ENCODE data around the gene ARHGEF16.

ARHGEF16 gene

DNA sequence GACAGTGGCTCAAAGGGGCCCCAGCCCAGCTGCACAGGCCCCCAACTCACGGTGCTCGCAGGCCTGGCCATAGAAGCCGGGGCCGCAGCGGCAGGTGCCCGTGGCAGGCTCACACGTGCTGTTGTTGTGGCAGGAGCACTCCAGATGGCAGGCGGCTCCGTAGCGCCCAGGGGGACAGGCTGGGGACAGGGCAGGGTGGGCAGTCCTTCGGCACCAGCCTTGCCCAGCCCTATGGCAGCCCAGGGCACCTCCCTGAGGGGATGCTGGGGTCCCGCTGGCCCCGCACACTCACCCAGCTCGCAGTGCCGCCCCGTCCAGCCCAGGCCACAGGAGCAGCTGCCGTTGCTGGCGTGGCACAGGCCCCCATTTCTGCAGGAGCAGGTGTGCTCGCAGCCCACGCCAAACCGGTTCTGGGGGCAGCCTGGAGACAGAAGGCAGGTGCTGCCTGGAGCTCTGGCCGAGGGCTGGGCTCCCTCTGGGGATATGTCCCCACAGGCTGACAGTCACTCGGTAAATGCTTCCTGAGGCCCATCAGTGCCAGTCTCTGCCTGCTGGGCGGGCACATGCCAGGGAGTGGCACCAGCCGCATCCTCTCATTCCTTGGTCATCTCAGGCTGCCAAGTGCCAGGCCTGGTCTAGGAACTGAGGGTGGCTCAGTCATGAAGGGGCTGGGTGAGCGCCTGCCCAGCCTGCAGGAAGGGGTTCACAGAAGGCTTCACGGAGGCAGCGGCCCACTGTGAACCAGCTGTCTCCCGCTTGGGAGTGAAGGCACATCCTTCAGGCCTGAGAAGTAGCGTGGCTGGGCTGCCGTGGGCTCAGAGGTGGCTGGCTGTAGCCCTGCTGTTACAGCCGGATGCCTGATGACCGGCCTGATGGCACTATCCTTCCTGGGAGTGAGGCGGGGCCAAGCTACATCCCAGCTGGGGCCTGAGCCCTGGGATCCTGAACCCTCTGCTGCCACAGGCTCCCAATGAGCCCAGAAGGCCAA lies 40.1 kb downstream of the ARHGEF16 start:
- H3K27me3 ChIP-seq (ENCODE audit: control insufficient read depth in 2 of 2, insufficient read depth in 2 of 2, low read length in 2 of 2): no peaks in the 10 kb centered on the region
- H3K4me1 ChIP-seq (ENCODE audit: control insufficient read depth in 2 of 2, insufficient read depth in 2 of 2, low read length in 2 of 2): no peaks in the 10 kb centered on the region
- H3K4me3 ChIP-seq (ENCODE audit: low read length in 2 of 2): no peak overlapping the region
- no peak overlapping the region for H3K9ac ChIP-seq (ENCODE audit: low read depth in 1 of 2, low read length in 2 of 2)
- H3K36me3 ChIP-seq (ENCODE audit: control insufficient read depth in 2 of 2, insufficient read depth in 2 of 2, low read length in 2 of 2): no peaks in the 10 kb centered on the region
- no peak overlapping the region for H3K27ac ChIP-seq (ENCODE audit: low read depth in 2 of 2, low read length in 2 of 2)
- H3K9me3 ChIP-seq (ENCODE audit: control insufficient read depth in 2 of 2, low read length in 2 of 2): no peaks in the 10 kb centered on the region

DNA sequence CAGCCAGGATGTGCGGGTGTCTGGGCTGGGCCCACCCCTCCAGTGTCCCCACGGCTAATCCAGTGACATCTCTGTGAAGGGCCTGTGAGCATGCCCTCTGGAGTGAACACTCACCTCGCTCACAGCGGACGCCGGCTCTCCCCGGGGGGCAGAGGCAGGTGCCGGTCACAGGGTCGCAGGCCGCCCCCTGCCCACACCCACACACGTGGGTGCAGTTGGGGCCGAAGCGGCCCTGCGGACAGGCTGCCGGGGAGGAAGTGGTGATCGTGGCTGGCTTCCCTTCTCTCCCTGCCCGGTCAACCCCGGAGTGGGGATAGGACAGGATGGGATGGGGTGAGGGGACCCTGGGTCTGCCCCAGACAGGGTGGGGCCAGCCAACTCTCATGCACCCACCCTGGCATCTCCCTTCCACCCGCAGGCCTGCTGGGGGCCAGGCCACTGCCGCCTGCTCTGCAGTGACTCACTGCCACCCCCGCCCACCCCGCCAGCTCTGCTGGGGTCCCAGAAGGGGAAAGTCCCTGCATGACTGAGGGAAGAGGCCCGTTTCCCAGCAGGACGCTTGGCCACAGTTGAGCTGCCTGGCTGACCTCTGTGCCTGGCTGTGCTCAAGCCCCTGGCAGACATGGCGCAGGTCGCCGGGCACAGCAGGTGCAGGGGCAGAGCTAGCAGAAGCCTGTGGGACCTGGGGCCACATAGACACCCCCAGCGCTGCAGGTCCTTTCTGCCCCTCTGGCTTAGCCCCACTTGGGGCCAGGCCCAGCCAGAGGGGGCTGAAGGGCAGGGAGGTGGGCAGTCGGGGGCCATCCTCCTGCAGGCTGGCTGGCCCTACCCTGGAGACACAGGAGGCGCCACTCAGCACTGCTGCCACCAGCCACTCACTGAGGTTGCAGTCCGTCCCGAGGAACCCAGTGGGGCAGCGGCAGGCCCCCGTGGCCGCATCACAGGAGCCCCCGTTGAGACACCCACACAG lies 41.6 kb downstream of the ARHGEF16 start:
- H3K27me3 ChIP-seq (ENCODE audit: control insufficient read depth in 2 of 2, insufficient read depth in 2 of 2, low read length in 2 of 2): no peaks in the 10 kb centered on the region
- H3K9ac ChIP-seq (ENCODE audit: low read depth in 1 of 2, low read length in 2 of 2): no peak overlapping the region
- H3K4me1 ChIP-seq (ENCODE audit: control insufficient read depth in 2 of 2, insufficient read depth in 2 of 2, low read length in 2 of 2): no peaks in the 10 kb centered on the region
- no peak overlapping the region for H3K4me3 ChIP-seq (ENCODE audit: low read length in 2 of 2)
- no peak overlapping the region for H3K27ac ChIP-seq (ENCODE audit: low read depth in 2 of 2, low read length in 2 of 2)
- H3K9me3 ChIP-seq (ENCODE audit: control insufficient read depth in 2 of 2, low read length in 2 of 2): no peaks in the 10 kb centered on the region
- H3K36me3 ChIP-seq (ENCODE audit: control insufficient read depth in 2 of 2, insufficient read depth in 2 of 2, low read length in 2 of 2): no peaks in the 10 kb centered on the region

- H3K27ac ChIP-seq (ENCODE audit: low read depth in 2 of 2, low read length in 2 of 2): no peak overlapping the region
- H3K4me3 ChIP-seq (ENCODE audit: low read length in 2 of 2): no peak overlapping the region
- no peaks in the 10 kb centered on the region for H3K4me1 ChIP-seq (ENCODE audit: control insufficient read depth in 2 of 2, insufficient read depth in 2 of 2, low read length in 2 of 2)
- H3K9ac ChIP-seq (ENCODE audit: low read depth in 1 of 2, low read length in 2 of 2): no peak overlapping the region
- no peaks in the 10 kb centered on the region for H3K9me3 ChIP-seq (ENCODE audit: control insufficient read depth in 2 of 2, low read length in 2 of 2)
- no peaks in the 10 kb centered on the region for H3K36me3 ChIP-seq (ENCODE audit: control insufficient read depth in 2 of 2, insufficient read depth in 2 of 2, low read length in 2 of 2)
- H3K27me3 ChIP-seq (ENCODE audit: control insufficient read depth in 2 of 2, insufficient read depth in 2 of 2, low read length in 2 of 2): no peaks in the 10 kb centered on the region
Observed at GRCh38 chr1:3496916-3497315, 42.5 kb downstream of the ARHGEF16 start.

DNA sequence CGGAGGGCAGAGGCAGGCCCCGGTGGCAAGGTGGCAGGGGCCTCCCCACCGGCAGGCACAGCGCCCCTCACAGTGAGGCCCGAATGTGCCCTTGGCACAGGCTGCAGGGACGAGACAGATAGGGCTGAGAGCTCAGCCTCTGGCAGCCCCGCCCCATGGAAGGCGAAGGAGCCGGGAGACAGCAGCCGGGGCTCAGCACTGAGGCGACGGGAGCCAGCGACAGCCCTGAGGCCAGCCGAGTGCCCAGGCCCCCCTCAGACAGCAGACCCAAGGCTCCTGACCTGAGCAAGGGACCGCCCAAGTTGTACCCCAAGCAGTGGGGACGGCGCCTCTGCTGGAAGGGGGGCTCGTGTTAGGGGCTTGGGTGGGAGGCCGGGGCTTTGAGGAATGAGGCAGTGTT lies 43.1 kb downstream of the ARHGEF16 start:
- H3K27ac ChIP-seq (ENCODE audit: low read depth in 2 of 2, low read length in 2 of 2): no peak overlapping the region
- no peaks in the 10 kb centered on the region for H3K9me3 ChIP-seq (ENCODE audit: control insufficient read depth in 2 of 2, low read length in 2 of 2)
- H3K4me1 ChIP-seq (ENCODE audit: control insufficient read depth in 2 of 2, insufficient read depth in 2 of 2, low read length in 2 of 2): no peaks in the 10 kb centered on the region
- no peak overlapping the region for H3K9ac ChIP-seq (ENCODE audit: low read depth in 1 of 2, low read length in 2 of 2)
- H3K4me3 ChIP-seq (ENCODE audit: low read length in 2 of 2): no peak overlapping the region
- no peaks in the 10 kb centered on the region for H3K27me3 ChIP-seq (ENCODE audit: control insufficient read depth in 2 of 2, insufficient read depth in 2 of 2, low read length in 2 of 2)
- no peaks in the 10 kb centered on the region for H3K36me3 ChIP-seq (ENCODE audit: control insufficient read depth in 2 of 2, insufficient read depth in 2 of 2, low read length in 2 of 2)

- Histone ChIP-seq H3K4me3 (ENCODE audit: low read length in 2 of 2) (no peak overlapping the region), H3K36me3 (ENCODE audit: control insufficient read depth in 2 of 2, insufficient read depth in 2 of 2, low read length in 2 of 2) (no peaks in the 10 kb centered on the region), H3K9ac (ENCODE audit: low read depth in 1 of 2, low read length in 2 of 2) (no peak overlapping the region), H3K9me3 (ENCODE audit: control insufficient read depth in 2 of 2, low read length in 2 of 2) (no peaks in the 10 kb centered on the region), H3K27ac (ENCODE audit: low read depth in 2 of 2, low read length in 2 of 2) (no peak overlapping the region), H3K27me3 (ENCODE audit: control insufficient read depth in 2 of 2, insufficient read depth in 2 of 2, low read length in 2 of 2) (no peaks in the 10 kb centered on the region), H3K4me1 (ENCODE audit: control insufficient read depth in 2 of 2, insufficient read depth in 2 of 2, low read length in 2 of 2) (no peaks in the 10 kb centered on the region)
Observed at GRCh38 chr1:3498246-3498930, 43.9 kb downstream of the ARHGEF16 start.

GRCh38 chr1:3498986-3499385 lies 44.5 kb downstream of the ARHGEF16 start:
- Histone ChIP-seq H3K9me3 (ENCODE audit: control insufficient read depth in 2 of 2, low read length in 2 of 2) (no peaks in the 10 kb centered on the region), H3K36me3 (ENCODE audit: control insufficient read depth in 2 of 2, insufficient read depth in 2 of 2, low read length in 2 of 2) (no peaks in the 10 kb centered on the region), H3K4me3 (ENCODE audit: low read length in 2 of 2) (no peak overlapping the region), H3K9ac (ENCODE audit: low read depth in 1 of 2, low read length in 2 of 2) (no peak overlapping the region), H3K4me1 (ENCODE audit: control insufficient read depth in 2 of 2, insufficient read depth in 2 of 2, low read length in 2 of 2) (no peaks in the 10 kb centered on the region), H3K27me3 (ENCODE audit: control insufficient read depth in 2 of 2, insufficient read depth in 2 of 2, low read length in 2 of 2) (no peaks in the 10 kb centered on the region), H3K27ac (ENCODE audit: low read depth in 2 of 2, low read length in 2 of 2) (no peak overlapping the region)

DNA sequence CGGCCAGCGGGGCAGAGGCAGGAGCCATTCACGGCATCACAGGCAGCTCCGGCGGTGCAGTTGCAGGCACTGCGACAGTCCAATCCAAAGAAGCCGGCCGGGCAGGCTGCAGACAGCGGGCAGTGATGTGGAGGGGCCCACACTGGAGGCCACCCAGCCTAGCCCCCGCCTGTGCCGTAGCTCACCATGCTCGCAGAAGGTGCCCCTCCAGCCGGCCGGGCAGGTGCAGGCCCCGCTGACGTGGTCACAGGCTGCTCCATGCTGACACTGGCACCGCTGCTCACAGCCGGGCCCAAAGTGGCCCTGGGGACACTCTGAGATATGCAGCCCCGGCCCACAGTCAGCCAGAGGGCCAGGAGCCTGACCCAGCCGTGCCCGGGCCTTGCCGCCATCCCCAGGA lies 45.1 kb downstream of the ARHGEF16 start:
- no peaks in the 10 kb centered on the region for H3K27me3 ChIP-seq (ENCODE audit: control insufficient read depth in 2 of 2, insufficient read depth in 2 of 2, low read length in 2 of 2)
- no peaks in the 10 kb centered on the region for H3K4me1 ChIP-seq (ENCODE audit: control insufficient read depth in 2 of 2, insufficient read depth in 2 of 2, low read length in 2 of 2)
- no peaks in the 10 kb centered on the region for H3K9me3 ChIP-seq (ENCODE audit: control insufficient read depth in 2 of 2, low read length in 2 of 2)
- no peak overlapping the region for H3K4me3 ChIP-seq (ENCODE audit: low read length in 2 of 2)
- no peak overlapping the region for H3K27ac ChIP-seq (ENCODE audit: low read depth in 2 of 2, low read length in 2 of 2)
- H3K36me3 ChIP-seq (ENCODE audit: control insufficient read depth in 2 of 2, insufficient read depth in 2 of 2, low read length in 2 of 2): no peaks in the 10 kb centered on the region
- H3K9ac ChIP-seq (ENCODE audit: low read depth in 1 of 2, low read length in 2 of 2): no peak overlapping the region

DNA sequence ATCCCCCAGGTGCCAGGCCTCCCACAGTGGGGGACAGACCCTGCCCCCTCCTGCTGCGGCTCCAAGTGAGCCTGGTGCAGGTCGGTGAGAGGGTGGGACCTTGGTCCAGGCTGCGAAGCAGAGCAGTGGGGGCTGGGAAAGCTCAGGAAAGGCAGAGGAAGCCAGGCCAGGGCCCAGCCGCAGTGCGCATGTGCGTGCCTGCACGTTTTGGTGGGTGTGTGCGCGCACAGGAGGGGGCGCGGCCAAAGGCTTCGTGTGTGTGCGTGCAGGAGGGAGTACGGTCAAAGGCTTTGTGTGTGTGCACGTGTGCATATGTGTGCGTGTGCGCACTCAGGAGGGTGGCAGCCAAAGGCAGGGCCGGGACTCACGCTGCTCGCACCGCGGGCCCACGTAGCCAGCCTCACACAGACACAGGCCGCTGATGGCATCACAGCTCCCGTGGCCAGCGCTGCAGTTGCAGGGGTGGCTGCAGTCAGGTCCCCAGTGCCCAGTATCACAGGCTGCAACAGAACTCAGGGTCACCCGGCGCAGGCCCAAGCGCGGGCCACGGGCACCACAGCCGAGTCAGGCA lies 45.9 kb downstream of the ARHGEF16 start:
- no peaks in the 10 kb centered on the region for H3K4me1 ChIP-seq (ENCODE audit: control insufficient read depth in 2 of 2, insufficient read depth in 2 of 2, low read length in 2 of 2)
- no peak overlapping the region for H3K27ac ChIP-seq (ENCODE audit: low read depth in 2 of 2, low read length in 2 of 2)
- no peaks in the 10 kb centered on the region for H3K36me3 ChIP-seq (ENCODE audit: control insufficient read depth in 2 of 2, insufficient read depth in 2 of 2, low read length in 2 of 2)
- no peaks in the 10 kb centered on the region for H3K27me3 ChIP-seq (ENCODE audit: control insufficient read depth in 2 of 2, insufficient read depth in 2 of 2, low read length in 2 of 2)
- no peak overlapping the region for H3K9ac ChIP-seq (ENCODE audit: low read depth in 1 of 2, low read length in 2 of 2)
- no peak overlapping the region for H3K4me3 ChIP-seq (ENCODE audit: low read length in 2 of 2)
- no peaks in the 10 kb centered on the region for H3K9me3 ChIP-seq (ENCODE audit: control insufficient read depth in 2 of 2, low read length in 2 of 2)

GRCh38 chr1:3501437-3501836 lies 47.0 kb downstream of the ARHGEF16 start:
- H3K9ac ChIP-seq (ENCODE audit: low read depth in 1 of 2, low read length in 2 of 2): no peak overlapping the region
- H3K36me3 ChIP-seq (ENCODE audit: control insufficient read depth in 2 of 2, insufficient read depth in 2 of 2, low read length in 2 of 2): no peaks in the 10 kb centered on the region
- no peaks in the 10 kb centered on the region for H3K9me3 ChIP-seq (ENCODE audit: control insufficient read depth in 2 of 2, low read length in 2 of 2)
- H3K27ac ChIP-seq (ENCODE audit: low read depth in 2 of 2, low read length in 2 of 2): no peak overlapping the region
- no peaks in the 10 kb centered on the region for H3K27me3 ChIP-seq (ENCODE audit: control insufficient read depth in 2 of 2, insufficient read depth in 2 of 2, low read length in 2 of 2)
- no peak overlapping the region for H3K4me3 ChIP-seq (ENCODE audit: low read length in 2 of 2)
- no peaks in the 10 kb centered on the region for H3K4me1 ChIP-seq (ENCODE audit: control insufficient read depth in 2 of 2, insufficient read depth in 2 of 2, low read length in 2 of 2)

Measured in mucosa of rectum (tissue), 2 donors.